Stimulated activated CD8-positive, alpha-beta memory T cell treated with anti-CD3 and anti-CD28 coated beads, Interleukin-2, amount 100 ng/mL, for 1 hour (primary cell): ENCODE data around the gene SAMD4A.

Source experiments
- DNase-seq, 2 donors: peaks; one replicate each; pipeline ENCODE4 v3.0.0-alpha.2; 2020; ENCODE audit warnings: low read depth in 2 of 2

Gene SAMD4A

DNA sequence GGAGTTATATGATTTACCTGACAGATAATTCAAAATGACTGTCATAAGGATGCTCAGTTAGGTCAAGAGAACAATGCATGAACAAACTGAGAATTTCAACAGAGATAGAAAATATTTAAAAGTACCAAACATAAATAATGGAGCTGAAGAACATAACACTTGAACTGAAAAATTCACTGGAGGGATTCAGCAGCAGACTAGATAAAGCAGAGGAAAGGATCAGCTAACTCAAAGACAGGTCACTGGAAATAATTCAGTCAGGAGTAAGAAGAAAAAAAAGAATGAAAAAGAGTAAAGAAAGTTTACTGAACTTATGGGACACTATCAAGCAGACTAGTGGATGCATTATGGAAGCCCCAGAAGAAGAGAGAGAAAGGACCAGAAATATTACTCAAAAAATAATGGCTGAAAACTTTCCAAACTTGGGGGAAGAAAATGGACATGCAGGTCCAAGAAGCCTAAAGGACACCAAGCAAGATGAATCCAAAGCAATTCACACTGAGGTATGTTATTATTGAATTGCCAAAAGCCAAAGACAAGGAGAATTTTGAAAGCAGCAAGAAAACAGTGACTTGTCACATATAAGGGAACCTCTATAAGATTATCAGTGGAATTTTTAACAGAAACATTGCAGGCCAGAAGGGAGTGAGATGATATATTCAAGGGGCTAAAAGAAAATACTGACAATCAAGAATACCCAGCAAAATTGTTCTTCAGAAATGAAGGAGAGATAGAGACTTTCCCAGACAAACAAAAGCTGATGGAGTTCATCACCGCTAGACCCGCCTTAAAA, 257.0 kb downstream of the SAMD4A start:
- DNase-seq: no peak

DNA sequence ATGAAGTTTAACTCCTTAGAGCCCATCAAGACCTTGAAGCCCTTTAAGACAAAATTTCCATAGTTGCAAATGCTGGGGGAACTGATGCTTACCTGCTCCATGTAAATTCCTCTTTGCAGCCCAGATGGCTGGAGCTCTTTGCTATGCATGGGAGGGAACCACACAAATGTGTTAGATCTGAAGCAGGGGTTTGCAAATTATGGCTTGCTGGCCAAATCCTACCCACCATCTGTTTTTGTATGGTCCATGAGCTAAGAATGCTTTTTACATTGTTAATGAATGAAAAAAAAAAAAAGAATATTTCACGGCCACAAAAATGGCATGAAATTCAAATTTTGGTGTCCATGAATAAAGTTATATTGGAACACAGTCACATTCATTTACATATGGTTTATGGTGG, 261.1 kb downstream of the SAMD4A start:
- no peak for DNase-seq

- no peak for DNase-seq
These were observed 262.7 kb downstream of the SAMD4A start for GRCh38 chr14:54829486-54830224.

- DNase-seq: no peak
These were observed 263.7 kb downstream of the SAMD4A start for GRCh38 chr14:54830650-54831049.

DNA sequence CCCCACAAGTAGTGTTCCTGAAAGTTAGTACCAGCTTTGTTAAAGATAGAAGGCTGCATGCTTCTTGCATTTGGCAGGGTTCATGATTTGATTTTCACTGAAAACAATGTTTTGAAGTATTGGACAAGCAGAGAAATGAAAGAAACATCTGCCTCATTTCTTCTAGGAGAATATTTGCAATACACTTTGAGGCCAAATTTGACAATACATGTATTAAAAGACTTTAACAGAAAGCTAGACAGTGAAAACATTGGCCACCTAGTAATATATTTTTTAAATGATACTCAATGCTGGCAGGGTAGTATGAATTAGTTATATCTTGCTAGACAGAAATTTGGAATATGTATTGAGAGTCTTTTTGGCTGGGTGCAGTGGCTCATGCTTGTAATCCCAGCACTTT, 267.2 kb downstream of the SAMD4A start:
- no peak for DNase-seq

GRCh38 chr14:54834727-54835126, 267.8 kb downstream of the SAMD4A start:
- DNase-seq: no peak

GRCh38 chr14:54836231-54836630, 269.3 kb downstream of the SAMD4A start:
- DNase-seq: no peak

DNA sequence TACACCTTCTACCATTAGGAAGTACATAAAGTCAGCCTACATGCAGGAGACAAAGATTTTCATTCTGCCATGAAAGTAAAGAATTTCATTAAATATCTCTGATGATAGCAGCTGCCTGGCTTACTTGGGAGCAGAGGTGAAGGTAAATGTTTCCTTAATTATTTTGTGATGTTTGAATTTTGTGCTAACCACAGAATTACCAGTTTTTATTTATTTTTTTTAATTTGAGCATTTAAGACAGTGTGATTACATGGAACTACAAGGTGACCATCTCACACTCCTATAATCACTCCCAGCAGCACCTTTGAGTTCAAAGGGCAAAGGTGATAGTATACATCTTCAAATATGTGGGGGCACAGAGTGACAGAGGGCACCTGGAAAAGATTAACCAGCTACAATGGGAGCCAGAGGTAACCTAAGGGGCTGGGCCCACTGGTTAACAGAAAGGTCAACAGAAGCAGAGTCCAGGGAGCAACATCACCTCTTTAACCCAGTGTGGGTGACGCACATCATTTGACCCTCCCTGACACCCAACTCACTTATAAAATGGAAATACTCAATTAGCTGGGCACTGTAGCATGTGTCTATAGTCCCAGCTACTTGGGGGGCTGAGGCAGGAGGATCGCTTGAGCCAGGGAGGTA, 270.7 kb downstream of the SAMD4A start:
- DNase-seq: no peak

DNA sequence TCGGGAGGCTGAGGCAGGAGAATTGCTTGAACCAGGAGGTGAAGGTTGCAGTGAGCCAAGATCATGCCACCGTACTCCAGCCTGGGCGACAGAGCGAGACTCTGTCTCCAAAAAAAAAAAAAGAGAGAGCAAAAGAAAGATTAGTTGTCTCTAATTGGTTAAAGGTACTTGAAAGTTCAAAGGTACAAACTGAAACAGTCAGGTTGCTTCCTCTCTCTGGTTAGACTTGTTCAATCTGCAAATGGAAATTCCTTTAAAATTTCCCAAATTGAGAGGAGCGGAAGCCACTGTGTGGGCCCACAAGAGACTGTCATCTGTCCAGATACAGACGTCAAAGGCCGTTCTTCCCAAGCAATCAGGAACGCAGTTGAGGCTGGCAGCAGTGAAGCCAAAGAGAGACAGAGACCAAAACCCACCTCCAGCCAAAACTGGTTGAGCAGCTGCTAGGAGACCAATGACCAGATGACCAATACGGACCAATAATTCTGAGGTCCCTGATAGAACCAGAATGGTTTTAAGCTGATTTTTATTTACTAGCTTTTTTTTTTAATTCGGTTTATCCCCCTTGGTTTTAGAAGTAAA, 272.1 kb downstream of the SAMD4A start:
- DNase-seq: no peak

GRCh38 chr14:54839701-54840119, 272.8 kb downstream of the SAMD4A start:
- no peak for DNase-seq

DNA sequence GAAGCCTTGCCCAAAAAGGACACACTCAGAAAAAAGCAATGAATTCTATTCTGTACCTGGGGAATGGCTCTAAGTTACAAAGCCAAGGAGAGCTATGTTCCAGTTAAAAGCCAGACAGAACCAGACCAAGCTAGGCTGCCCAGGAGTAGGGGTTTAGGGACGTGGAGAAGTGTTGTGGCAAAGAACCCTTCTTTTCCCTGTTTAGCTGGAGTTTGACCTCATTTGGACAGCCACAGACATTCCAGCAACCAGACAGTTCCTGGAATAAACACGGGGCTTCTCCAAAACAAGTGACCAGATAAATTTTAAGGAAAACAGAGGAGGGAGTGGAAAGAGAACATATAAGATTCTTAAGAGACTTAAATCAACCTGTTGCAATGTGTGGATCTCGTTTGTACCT, 273.4 kb downstream of the SAMD4A start:
- DNase-seq: no peak

- no peak for DNase-seq
These were observed 273.9 kb downstream of the SAMD4A start for GRCh38 chr14:54840798-54841197.
